Esophagus squamous epithelium (tissue), 5 donors: Measurements from ENCODE around the gene AP2A2. TPM values are rescaled to one million over a fixed set of nuclear protein-coding genes. Genes with fewer than 3 reads are reported as not detected.

Source experiments
- DNase-seq: peaks from one replicate; lab custom pipeline; 2025; lab: John Stamatoyannopoulos, UW
- H3K27ac ChIP-seq, 4 donors: fragments of 200-600 bp; sonication (generic); one replicate each; pipeline ENCODE4 v1.5.1; 2016 to 2019; ENCODE audit warnings: mild to moderate bottlenecking in 1 of 4
- H3K27me3 ChIP-seq, 4 donors: fragments of 200-600 bp; sonication (generic); 1 replicate in 3 of 4; 2 replicates in 1 of 4; pipeline versions ENCODE4 v1.5.1 to v1.6.0; 2017 to 2021; ENCODE audit warnings: antibody characterized with exemption in 1 of 4
- H3K36me3 ChIP-seq, 3 donors: fragments of 200-600 bp; sonication (generic); one replicate each; pipeline ENCODE4 v1.5.1; 2016 to 2019
- H3K4me1 ChIP-seq, 3 donors: fragments of 200-600 bp; sonication (generic); one replicate each; pipeline ENCODE4 v1.5.1; 2017 to 2019
- H3K4me3 ChIP-seq, 4 donors: fragments of 200-600 bp; sonication (generic); 1 replicate in 3 of 4; 2 replicates in 1 of 4; pipeline ENCODE4 v1.5.1; 2016 to 2019; ENCODE audit warnings: mild to moderate bottlenecking in 2 of 4, moderate library complexity in 1 of 4
- H3K9me3 ChIP-seq, 3 donors: fragments of 200-600 bp; sonication (generic); one replicate each; pipeline ENCODE4 v1.5.1; 2016 to 2019
- POLR2A ChIP-seq, 4 donors: fragments of 450-650 bp; IDR thresholded peaks; one replicate each; pipeline ENCODE4 v1.6.1; 2017; ENCODE audit warnings: antibody characterized with exemption in 4 of 4, mild to moderate bottlenecking in 4 of 4, moderate library complexity in 3 of 4
- WGBS, 2 donors: methylation state at CpG; one replicate each; pipeline ENCODE4 v1.1.5; 2018; 5-methylcytosine and 5-hydroxymethylcytosine counted together
- intact Hi-C: fragments of 100-400 bp; cut with DNase I; formaldehyde crosslinking; loops from one replicate; pipeline ENCODE4 v1.15.0; 2022
- total RNA-seq, 4 donors: library from RNA; depleted of rRNA; stranded (reverse); fragments of >200 nt; gene quantifications; one replicate each; pipeline ENCODE4 v1.1.0, GENCODE V29; 2016
- TF ChIP-seq, protein P1 (sequence below), 6 experiments: fragments of 450-650 bp in 4 of 6; fragments of 200-600 bp in 2 of 6; sonication (generic) in 2 of 6; IDR thresholded peaks; one replicate each; pipeline ENCODE4 v1.5.1; 2016 to 2019; ENCODE audit warnings: antibody characterized with exemption in 6 of 6, mild to moderate bottlenecking in 4 of 6, moderate library complexity in 4 of 6
- donor health status: DM: yes; HTN: yes; CAD: no.

The AP2A2 gene
- total RNA-seq, 4 donors from 2014 or later, result 19.8 to 48.6 (median 28.5) TPM

- WGBS, 2 donors, result 31 to 59% methylated on average over 3 to 6 of the region's 18 CpGs
- DNase-seq, result no peak
- H3K27ac ChIP-seq, result no peak overlapping the region
- TF ChIP-seq POLR2A (IDR thresholded peaks at IDR 0.05), result no peak
- TF ChIP-seq, protein P1, sequence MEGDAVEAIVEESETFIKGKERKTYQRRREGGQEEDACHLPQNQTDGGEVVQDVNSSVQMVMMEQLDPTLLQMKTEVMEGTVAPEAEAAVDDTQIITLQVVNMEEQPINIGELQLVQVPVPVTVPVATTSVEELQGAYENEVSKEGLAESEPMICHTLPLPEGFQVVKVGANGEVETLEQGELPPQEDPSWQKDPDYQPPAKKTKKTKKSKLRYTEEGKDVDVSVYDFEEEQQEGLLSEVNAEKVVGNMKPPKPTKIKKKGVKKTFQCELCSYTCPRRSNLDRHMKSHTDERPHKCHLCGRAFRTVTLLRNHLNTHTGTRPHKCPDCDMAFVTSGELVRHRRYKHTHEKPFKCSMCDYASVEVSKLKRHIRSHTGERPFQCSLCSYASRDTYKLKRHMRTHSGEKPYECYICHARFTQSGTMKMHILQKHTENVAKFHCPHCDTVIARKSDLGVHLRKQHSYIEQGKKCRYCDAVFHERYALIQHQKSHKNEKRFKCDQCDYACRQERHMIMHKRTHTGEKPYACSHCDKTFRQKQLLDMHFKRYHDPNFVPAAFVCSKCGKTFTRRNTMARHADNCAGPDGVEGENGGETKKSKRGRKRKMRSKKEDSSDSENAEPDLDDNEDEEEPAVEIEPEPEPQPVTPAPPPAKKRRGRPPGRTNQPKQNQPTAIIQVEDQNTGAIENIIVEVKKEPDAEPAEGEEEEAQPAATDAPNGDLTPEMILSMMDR (IDR thresholded peaks at IDR 0.05), result no peak
- H3K36me3 ChIP-seq, result no peaks in the 10 kb centered on the region
- H3K4me1 ChIP-seq, result peaks cover 0 to 8% (median 0%) of the 10 kb centered on the region in 3 donors
- H3K4me3 ChIP-seq, result no peak overlapping the region
- peaks cover 0 to 61% (median 2%) of the 10 kb centered on the region in 4 donors for H3K27me3 ChIP-seq
- intact Hi-C loops, result no loop called here
- H3K9me3 ChIP-seq, result no peaks in the 10 kb centered on the region
These were observed 116.4 kb downstream of the AP2A2 start for GRCh38 chr11:1041936-1042608.

DNA sequence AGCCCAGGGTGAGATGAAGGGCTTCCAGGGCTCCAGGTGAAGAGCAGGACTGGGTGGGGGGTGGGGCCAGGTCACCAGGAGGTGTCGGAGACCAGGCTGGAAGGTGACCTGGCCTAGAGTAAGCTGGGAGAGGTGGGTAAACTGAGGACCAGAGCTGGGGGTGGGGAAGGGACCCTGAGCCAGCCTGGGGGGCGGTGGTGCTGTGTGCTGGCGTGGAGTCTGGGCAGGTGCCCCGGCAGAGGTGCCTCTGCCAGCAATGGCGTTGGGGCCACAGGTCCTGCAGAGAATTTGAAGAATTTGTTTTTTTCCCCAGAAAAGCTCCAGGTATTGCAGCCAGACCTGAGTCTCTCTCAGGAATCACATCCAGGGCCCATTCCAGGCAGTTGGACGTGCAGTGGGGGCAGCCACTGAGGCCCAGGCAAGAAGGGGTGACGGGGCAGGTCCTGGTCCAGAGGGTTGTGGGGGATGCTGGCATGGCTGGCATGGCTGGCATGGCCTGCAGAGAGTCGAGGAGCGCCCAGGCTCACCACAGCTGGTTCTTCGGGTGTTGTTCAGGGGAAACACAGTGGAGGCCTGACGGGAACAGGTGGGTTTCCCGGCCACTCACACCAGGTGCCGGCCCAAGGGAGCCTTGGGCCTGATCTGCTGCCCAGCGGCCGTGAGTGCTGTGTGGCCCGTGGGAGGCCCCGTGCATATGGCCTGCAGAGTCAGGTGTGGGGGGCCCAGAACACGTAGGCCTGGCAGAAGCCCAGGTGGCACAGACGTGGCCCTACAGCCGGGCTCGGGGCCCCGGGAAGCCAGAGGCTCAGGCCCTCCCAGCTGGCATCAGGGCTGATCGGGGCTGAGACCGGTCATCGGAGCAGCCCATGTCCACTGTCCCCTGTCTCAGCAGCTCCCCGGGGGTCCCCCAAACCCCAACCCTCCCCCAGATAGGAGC is 117.2 kb downstream of the AP2A2 start:
- H3K36me3 ChIP-seq, result no peaks in the 10 kb centered on the region
- no peak for DNase-seq
- TF ChIP-seq POLR2A (IDR thresholded peaks at IDR 0.05), result no peak
- TF ChIP-seq, protein P1 (IDR thresholded peaks at IDR 0.05), result no peak
- peaks cover 0 to 61% (median 3%) of the 10 kb centered on the region in 4 donors for H3K27me3 ChIP-seq
- 74 to 81% methylated on average over 6 to 10 of the region's 26 CpGs for WGBS, 2 donors
- H3K9me3 ChIP-seq, result no peaks in the 10 kb centered on the region
- H3K27ac ChIP-seq, result no peak overlapping the region
- H3K4me3 ChIP-seq, result no peak overlapping the region
- intact Hi-C loops, result no loop called here
- H3K4me1 ChIP-seq, result peaks cover 0 to 8% (median 0%) of the 10 kb centered on the region in 3 donors

DNA sequence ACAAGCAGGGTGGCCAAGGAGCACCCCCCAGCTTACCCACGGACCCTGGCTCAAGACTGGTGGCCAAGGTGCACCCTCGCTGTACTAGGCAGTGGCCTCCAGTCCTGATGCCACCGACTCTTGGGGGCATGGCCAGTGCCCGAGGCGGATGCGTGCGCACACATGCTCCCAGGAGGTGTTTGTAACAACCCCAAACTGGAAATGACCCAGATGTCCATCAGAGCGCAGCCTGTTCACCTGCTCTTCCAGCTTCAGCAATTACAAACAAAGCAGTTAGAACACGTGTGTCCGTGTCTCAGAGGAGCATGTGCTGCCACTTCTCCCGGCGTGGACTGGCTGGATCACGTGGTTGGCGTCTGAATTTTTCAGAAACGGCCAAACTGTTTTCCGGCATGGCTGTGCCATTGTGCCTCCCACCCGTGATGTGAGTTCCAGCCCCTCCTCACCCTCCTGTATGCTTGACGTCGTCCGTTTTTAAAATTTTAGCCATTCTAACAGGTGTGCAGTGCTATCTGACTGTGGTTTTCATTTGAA is 118.0 kb downstream of the AP2A2 start:
- Histone ChIP-seq H3K4me3 (no peak overlapping the region), H3K9me3 (no peaks in the 10 kb centered on the region), H3K27me3 (peaks cover 0 to 61% (median 3%) of the 10 kb centered on the region in 4 donors), H3K27ac (no peak overlapping the region), H3K4me1 (peaks cover 0 to 8% (median 0%) of the 10 kb centered on the region in 3 donors), H3K36me3 (no peaks in the 10 kb centered on the region)
- intact Hi-C loops, result no loop called here
- no peak for TF ChIP-seq POLR2A (IDR thresholded peaks at IDR 0.05)
- DNase-seq, result no peak
- 64 to 70% methylated on average over 12 to 17 of the region's 20 CpGs for WGBS, 2 donors

DNA sequence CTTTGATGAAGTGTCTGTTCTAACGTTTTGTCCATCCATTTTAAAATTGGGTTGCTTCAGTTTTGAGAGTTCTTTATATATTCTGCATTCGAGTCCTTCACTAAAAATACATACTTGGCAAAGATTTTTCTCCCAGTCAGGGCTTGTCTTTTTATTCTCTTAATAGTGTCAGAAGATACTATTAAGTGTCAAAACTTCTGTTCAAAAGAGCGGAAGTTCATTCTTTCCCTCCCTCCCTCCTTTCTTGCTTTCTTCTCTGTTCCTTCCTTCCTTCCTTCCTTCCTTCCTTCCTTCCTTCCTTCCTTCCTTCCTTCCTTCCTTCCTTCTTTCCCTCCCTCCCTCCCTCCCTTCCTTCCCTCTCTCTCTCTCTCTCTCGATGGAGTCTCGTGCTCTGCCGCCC is 118.5 kb downstream of the AP2A2 start:
- intact Hi-C loops, result no loop called here
- H3K27ac ChIP-seq, result no peak overlapping the region
- TF ChIP-seq, protein P1 (IDR thresholded peaks at IDR 0.05), result no peak
- no peak for TF ChIP-seq POLR2A (IDR thresholded peaks at IDR 0.05)
- H3K9me3 ChIP-seq, result no peaks in the 10 kb centered on the region
- H3K4me3 ChIP-seq, result no peak overlapping the region
- H3K4me1 ChIP-seq, result peaks cover 0 to 11% (median 0%) of the 10 kb centered on the region in 3 donors
- no peaks in the 10 kb centered on the region for H3K36me3 ChIP-seq
- DNase-seq, result no peak
- peaks cover 0 to 63% (median 3%) of the 10 kb centered on the region in 4 donors for H3K27me3 ChIP-seq
- 38 to 47% methylated on average over 5 to 6 of the region's 6 CpGs for WGBS, 2 donors

DNA sequence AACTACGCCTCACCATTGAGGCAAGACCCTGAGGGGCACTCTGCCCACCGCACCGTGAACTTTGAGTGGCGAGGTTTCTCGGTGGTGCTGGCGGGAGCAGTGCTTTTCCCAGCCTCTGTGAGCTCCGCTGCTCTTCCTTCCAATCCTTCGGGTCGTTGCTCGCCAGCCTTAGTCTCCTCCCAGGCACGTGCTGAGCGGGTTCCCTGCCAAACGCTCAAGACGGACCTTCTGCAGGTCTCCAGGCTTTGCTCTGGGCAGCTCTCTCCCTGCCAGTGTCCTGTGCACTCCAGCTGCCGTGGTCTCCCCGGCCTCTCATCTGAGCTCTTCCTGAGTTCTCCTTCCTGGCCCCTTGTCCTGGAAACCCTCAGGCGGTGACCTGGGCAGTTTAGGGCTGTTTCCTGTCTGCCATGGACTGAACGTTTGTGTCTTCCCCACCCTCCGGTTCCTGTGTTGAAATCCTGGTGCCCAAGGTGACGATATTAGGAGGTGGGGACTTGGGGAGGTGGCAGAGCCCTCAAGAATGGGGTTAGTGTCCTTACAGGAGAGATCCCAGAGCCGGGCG is 122.0 kb downstream of the AP2A2 start:
- Histone ChIP-seq H3K27me3 (peaks cover 0 to 67% (median 3%) of the 10 kb centered on the region in 4 donors), H3K36me3 (no peaks in the 10 kb centered on the region), H3K4me1 (peaks cover 6 to 28% (median 7%) of the 10 kb centered on the region in 3 donors), H3K4me3 (no peak overlapping the region), H3K27ac (no peak overlapping the region), H3K9me3 (no peaks in the 10 kb centered on the region)
- intact Hi-C loops, result no loop called here
- TF ChIP-seq POLR2A (IDR thresholded peaks at IDR 0.05), result no peak
- TF ChIP-seq, protein P1 (IDR thresholded peaks at IDR 0.05), result no peak
- no peak for DNase-seq
- whole genome bisulfite sequencing, 2 donors, result 37 to 62% methylated on average over 10 to 13 of the region's 22 CpGs
